Skin of body (tissue), 2 donors: ENCODE results near the gene PTCH1. TPM values are rescaled to one million over a fixed set of nuclear protein-coding genes. Genes with fewer than 3 reads are reported as not detected.
A peak's percentile ranks its signal among the peaks of the same experiment; 100 is the strongest.

Experiments used
- DNase-seq: peaks from one replicate; lab custom pipeline; 2025; lab: John Stamatoyannopoulos, UW
- total RNA-seq: library from RNA; depleted of rRNA; stranded (reverse); fragments of >200 nt; gene quantifications from one replicate; pipeline ENCODE4 v1.2.3, GENCODE V29; 2014

Gene PTCH1
- total RNA-seq: 28.0 TPM

- DNase-seq: peak; percentile 79
These were observed at the start of gene PTCH1 for GRCh38 chr9:95516734-95517558. TSS of gene PTCH1 (minus strand) at chr9:95516971.

- DNase-seq: no peak
These were observed 49.2 kb upstream of the PTCH1 start for GRCh38 chr9:95565982-95566381.

- no peak for DNase-seq
These were observed 45.1 kb upstream of the PTCH1 start for GRCh38 chr9:95561913-95562312.

- no peak for DNase-seq
These were observed 40.4 kb upstream of the PTCH1 start for GRCh38 chr9:95557142-95557541.

- no peak for DNase-seq
These were observed 39.8 kb upstream of the PTCH1 start for GRCh38 chr9:95556521-95556920.

- peak; percentile 10 for DNase-seq
These were observed 36.2 kb upstream of the PTCH1 start for GRCh38 chr9:95552814-95553546.

- DNase-seq: no peak
These were observed 35.5 kb upstream of the PTCH1 start for GRCh38 chr9:95552255-95552654.

GRCh38 chr9:95551406-95551805 is 34.6 kb upstream of the PTCH1 start:
- no peak for DNase-seq

- no peak for DNase-seq
These were observed 29.2 kb upstream of the PTCH1 start for GRCh38 chr9:95545831-95546567.

- DNase-seq: no peak
These were observed 17.4 kb upstream of the PTCH1 start for GRCh38 chr9:95533996-95534680.

- no peak for DNase-seq
These were observed 13.1 kb upstream of the PTCH1 start for GRCh38 chr9:95529910-95530309.

- no peak for DNase-seq
These were observed 12.2 kb upstream of the PTCH1 start for GRCh38 chr9:95528908-95529502.

GRCh38 chr9:95522871-95523370 is 6.2 kb upstream of the PTCH1 start:
- DNase-seq: no peak

GRCh38 chr9:95521699-95522098 is 4.9 kb upstream of the PTCH1 start:
- DNase-seq: no peak

- DNase-seq: no peak
These were observed 1.0 kb upstream of the PTCH1 start for GRCh38 chr9:95517559-95518425.

GRCh38 chr9:95516221-95516733 is 494 bp downstream of the PTCH1 start:
- no peak for DNase-seq

- no peak for DNase-seq
These were observed 1.3 kb downstream of the PTCH1 start for GRCh38 chr9:95515272-95516113.

GRCh38 chr9:95514342-95514741 is 2.4 kb downstream of the PTCH1 start:
- no peak for DNase-seq

GRCh38 chr9:95513711-95514110 is 3.1 kb downstream of the PTCH1 start:
- DNase-seq: no peak
